ENCODE results near the gene MRPS11.
"Not testable (repeated sequence)": the region's sequence is repeated elsewhere in the genome, so short reads cannot be mapped to it uniquely, and the experiment has no call there.

The MRPS11 gene

GRCh38 chr15:88467073-88467934 lies at the start of gene MRPS11, which contains the start of gene MRPL46:
TSS of gene MRPS11 (plus strand) at chr15:88467708. CDS start at chr15:88467718, 10 bp downstream.
TSS of gene MRPL46 (minus strand) at chr15:88467388. CDS start at chr15:88467377, 11 bp downstream.
- peak in 57 of 58 donors; percentile 57 to 93 (median 85) for DNase-seq

- no peak for DNase-seq
Observed at GRCh38 chr15:88419830-88420229, 47.7 kb upstream of the MRPS11 start.

- no peak for DNase-seq
Observed at GRCh38 chr15:88423331-88423730, 44.2 kb upstream of the MRPS11 start.

- no peak for DNase-seq
Observed at GRCh38 chr15:88426304-88426703, 41.2 kb upstream of the MRPS11 start.

GRCh38 chr15:88428053-88428452 lies 39.5 kb upstream of the MRPS11 start:
- no peak for DNase-seq

GRCh38 chr15:88428805-88429605 lies 38.5 kb upstream of the MRPS11 start:
- DNase-seq: no peak

GRCh38 chr15:88430051-88430450 lies 37.5 kb upstream of the MRPS11 start:
- no peak for DNase-seq

- DNase-seq: no peak
Observed at GRCh38 chr15:88431441-88431840, 36.1 kb upstream of the MRPS11 start.

GRCh38 chr15:88433046-88433685 lies 34.3 kb upstream of the MRPS11 start:
- DNase-seq: no peak

- not testable (repeated sequence) for DNase-seq
Observed at GRCh38 chr15:88434106-88434505, 33.4 kb upstream of the MRPS11 start.

GRCh38 chr15:88438181-88438580 lies 29.3 kb upstream of the MRPS11 start:
- DNase-seq: no peak

- no peak for DNase-seq
Observed at GRCh38 chr15:88440021-88440420, 27.5 kb upstream of the MRPS11 start.

GRCh38 chr15:88441076-88441730 lies 26.3 kb upstream of the MRPS11 start:
- DNase-seq: no peak

GRCh38 chr15:88447206-88447605 lies 20.3 kb upstream of the MRPS11 start:
- DNase-seq: peak in 1 of 58 donors; percentile 1

GRCh38 chr15:88447741-88448140 lies 19.8 kb upstream of the MRPS11 start:
- DNase-seq: no peak

GRCh38 chr15:88448991-88449461 lies 18.5 kb upstream of the MRPS11 start:
- DNase-seq: no peak

GRCh38 chr15:88449581-88449980 lies 17.9 kb upstream of the MRPS11 start:
- DNase-seq: no peak

- peak in 56 of 58 donors; percentile 10 to 89 (median 52) for DNase-seq
Observed at GRCh38 chr15:88450125-88450798, 17.2 kb upstream of the MRPS11 start.

GRCh38 chr15:88453651-88454050 lies 13.9 kb upstream of the MRPS11 start:
- no peak for DNase-seq

GRCh38 chr15:88454236-88454635 lies 13.3 kb upstream of the MRPS11 start:
- no peak for DNase-seq
